GM10847 (cell line): ENCODE measurements around the gene ADAMTS12.

Source experiments
- POLR2A ChIP-seq: IDR thresholded peaks from 2 replicates; pipeline ENCODE4 v1.6.1; 2011; ENCODE audit not compliant: insufficient read length; ENCODE audit errors: extremely low read depth

Gene ADAMTS12

DNA sequence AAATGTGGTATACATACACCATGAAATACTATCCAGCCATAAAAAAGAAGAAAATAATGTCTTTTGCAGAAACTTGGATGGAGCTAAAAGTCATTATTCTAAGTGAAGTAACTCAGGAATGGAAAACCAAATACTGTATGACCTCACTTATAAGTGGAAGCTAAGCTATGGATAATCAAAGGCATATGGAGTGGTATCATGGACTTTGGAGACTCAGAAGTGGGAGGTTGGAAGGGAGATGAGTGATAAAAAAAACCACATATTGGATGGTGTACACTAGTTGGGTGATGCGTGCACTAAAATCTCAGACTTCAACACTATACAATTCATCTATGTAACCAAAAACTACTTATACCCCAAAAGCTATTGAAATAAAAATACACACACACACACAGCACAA lies 24.5 kb downstream of the ADAMTS12 start:
- TF ChIP-seq POLR2A = no peak

GRCh38 chr5:33857037-33857436 lies 34.8 kb downstream of the ADAMTS12 start:
- TF ChIP-seq POLR2A = no peak

- TF ChIP-seq POLR2A = no peak
Observed at GRCh38 chr5:33855396-33855795, 36.4 kb downstream of the ADAMTS12 start.

DNA sequence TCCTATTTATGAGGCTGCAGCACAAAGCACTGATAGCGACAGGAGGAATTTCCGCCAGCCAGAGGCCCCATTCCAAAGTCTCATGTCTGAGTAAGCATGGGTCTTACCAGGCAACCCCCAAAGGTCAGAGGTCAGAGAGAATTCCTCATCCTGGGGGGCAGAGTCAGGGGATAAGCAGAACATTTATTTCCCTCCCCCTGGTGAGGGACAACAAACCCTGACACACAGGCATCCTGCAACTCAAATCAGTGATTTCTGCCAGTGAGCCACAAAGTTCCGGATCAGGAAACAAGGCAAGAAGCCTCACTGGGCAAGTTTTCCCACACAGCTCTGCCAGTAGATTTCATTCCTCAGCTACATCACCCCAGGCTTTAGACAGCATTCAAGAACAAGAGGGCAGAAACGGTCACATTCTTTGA lies 37.0 kb downstream of the ADAMTS12 start:
- no peak for TF ChIP-seq POLR2A

DNA sequence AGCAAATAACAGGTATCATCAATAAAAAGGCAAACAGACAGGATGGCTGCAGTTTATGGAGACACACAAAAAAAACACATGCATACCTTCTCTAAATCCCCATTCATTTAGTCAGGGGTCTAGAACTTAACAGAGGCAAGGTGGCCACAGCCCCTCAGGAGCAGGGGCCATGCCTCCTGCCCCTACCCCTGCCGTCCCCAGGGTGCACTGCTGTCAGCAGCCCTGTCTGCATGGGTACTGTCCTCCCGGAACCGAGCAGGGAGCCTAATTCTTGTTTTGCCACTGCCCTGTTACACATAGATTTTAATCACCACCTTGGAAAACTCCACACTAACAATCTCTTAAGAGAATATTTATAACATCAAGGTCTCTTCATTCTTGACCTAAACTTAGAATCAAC lies 39.0 kb downstream of the ADAMTS12 start:
- no peak for TF ChIP-seq POLR2A

GRCh38 chr5:33852319-33852718 lies 39.5 kb downstream of the ADAMTS12 start:
- no peak for TF ChIP-seq POLR2A

GRCh38 chr5:33850100-33850594 lies 41.6 kb downstream of the ADAMTS12 start:
- TF ChIP-seq POLR2A = no peak

DNA sequence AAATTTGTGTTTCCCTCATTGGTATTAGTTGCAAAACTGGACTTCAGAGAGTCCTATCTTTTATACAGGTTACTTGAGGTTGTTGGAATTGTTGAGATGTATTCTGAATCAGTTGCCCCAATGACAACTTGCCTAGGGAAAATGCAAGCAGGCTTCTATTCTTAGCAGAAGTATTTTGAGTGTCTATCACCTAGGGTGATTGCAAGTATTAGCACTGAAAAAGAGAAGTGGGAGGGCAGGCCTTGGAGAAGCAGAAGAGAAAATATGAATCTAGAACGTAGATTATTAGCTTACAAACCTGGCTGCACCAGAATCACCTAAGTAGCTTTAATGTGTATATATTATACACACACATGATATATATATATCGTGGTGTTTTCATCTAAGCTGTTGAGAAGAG lies 43.2 kb downstream of the ADAMTS12 start:
- TF ChIP-seq POLR2A = no peak

DNA sequence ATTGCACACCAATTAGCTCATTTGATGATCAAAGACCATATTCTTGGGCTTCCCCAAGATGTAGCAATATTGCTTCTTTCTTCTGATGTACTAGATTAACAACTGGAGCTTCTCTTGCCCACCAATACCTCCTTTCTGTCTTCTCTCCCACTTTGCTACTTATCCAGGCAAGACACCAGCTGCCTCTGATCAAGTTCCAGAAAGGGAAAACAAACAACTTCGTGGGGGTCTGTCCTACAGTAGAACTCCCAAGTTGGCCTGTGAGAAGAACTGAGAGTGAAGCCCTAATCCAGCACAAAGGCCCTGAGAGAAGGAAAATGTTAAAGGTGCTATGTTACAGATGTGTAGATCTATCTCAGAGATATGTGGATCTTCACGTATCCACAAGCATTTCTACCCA lies 44.9 kb downstream of the ADAMTS12 start:
- TF ChIP-seq POLR2A = no peak

DNA sequence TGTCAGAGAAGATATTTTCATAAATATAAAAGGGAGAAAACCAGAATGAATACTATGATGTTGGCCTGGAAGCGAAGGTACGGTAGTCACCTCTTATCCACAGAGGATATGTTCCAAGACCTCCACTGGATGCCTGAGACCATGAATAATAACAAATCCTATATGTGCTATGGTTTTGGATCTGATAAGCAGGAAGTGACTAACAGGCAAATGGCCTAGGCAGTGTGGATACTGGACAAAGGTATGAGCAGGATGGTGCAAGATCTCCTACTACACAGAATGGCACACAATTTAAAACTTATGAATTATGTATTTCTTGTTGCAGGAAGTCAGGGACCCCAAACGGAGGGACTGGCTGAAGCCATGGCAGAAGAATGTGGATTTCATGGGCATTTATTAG lies 48.2 kb downstream of the ADAMTS12 start:
- TF ChIP-seq POLR2A = no peak

- no peak for TF ChIP-seq POLR2A
Observed at GRCh38 chr5:33842456-33842855, 49.3 kb downstream of the ADAMTS12 start.

- TF ChIP-seq POLR2A = no peak
Observed at GRCh38 chr5:33841891-33842290, 49.9 kb downstream of the ADAMTS12 start.

- TF ChIP-seq POLR2A = no peak
Observed at GRCh38 chr5:33840927-33841547, 50.8 kb downstream of the ADAMTS12 start.

DNA sequence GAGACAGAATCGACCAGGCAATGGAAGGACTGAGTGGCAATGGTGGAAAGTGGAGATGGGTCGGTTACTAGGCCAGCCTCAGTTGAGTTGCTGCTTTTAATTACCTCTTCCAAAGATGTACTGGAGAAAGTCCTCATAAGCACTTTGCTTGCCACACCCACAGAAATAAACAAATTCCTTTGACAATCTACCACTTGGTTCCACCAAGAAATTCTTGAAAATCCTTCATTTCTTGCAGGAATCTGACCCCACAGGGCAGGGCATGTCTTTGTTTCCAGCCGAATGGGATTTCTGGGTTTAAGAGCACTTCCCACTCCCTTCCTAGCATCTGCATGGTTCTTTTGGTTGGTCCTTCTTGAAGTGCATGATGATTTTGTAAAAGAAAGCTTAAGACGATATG lies 54.5 kb downstream of the ADAMTS12 start:
- TF ChIP-seq POLR2A = no peak

GRCh38 chr5:33834334-33834733 lies 57.5 kb downstream of the ADAMTS12 start:
- TF ChIP-seq POLR2A = no peak

GRCh38 chr5:33833237-33833575 lies 58.6 kb downstream of the ADAMTS12 start:
- no peak for TF ChIP-seq POLR2A

GRCh38 chr5:33832404-33833236 lies 59.2 kb downstream of the ADAMTS12 start:
- TF ChIP-seq POLR2A = no peak

- TF ChIP-seq POLR2A = no peak
Observed at GRCh38 chr5:33831041-33831440, 60.7 kb downstream of the ADAMTS12 start.
